Hepatocyte (in vitro differentiated cells): ENCODE data around the gene LDHAL6B. TPM values are rescaled to one million over a fixed set of nuclear protein-coding genes. Genes with fewer than 3 reads are reported as not detected.

Experiments used
- DNase-seq: peaks from one replicate; pipeline ENCODE4 v3.0.0-alpha.2; 2016; ENCODE audit warnings: low spot score
- H2AFZ ChIP-seq: fragments of 200-600 bp; sonication (generic); 2 replicates; pipeline ENCODE4 v1.6.0; 2016; ENCODE audit warnings: antibody characterized with exemption, mild to moderate bottlenecking
- H3K27ac ChIP-seq: fragments of 200-600 bp; sonication (generic); 2 replicates; pipeline ENCODE4 v1.5.1; 2016; ENCODE audit warnings: mild to moderate bottlenecking
- H3K27me3 ChIP-seq: fragments of 200-600 bp; sonication (generic); 2 replicates; pipeline ENCODE4 v1.6.1; 2016
- H3K36me3 ChIP-seq: fragments of 200-600 bp; sonication (generic); replicated peaks from 2 replicates; pipeline ENCODE4 v1.5.1; 2016; ENCODE audit warnings: low read depth; ENCODE audit not compliant: insufficient read depth
- H3K4me1 ChIP-seq: fragments of 200-600 bp; sonication (generic); 2 replicates; pipeline ENCODE4 v1.5.1; 2016; ENCODE audit warnings: mild to moderate bottlenecking, moderate library complexity; ENCODE audit not compliant: insufficient read depth
- H3K4me2 ChIP-seq: fragments of 200-600 bp; sonication (generic); 2 replicates; pipeline ENCODE4 v1.6.0; 2016
- H3K4me3 ChIP-seq: fragments of 200-600 bp; sonication (generic); 2 replicates; pipeline ENCODE4 v1.5.1; 2016; ENCODE audit warnings: mild to moderate bottlenecking
- H3K79me2 ChIP-seq: fragments of 200-600 bp; sonication (generic); 2 replicates; pipeline ENCODE4 v1.6.0; 2017; ENCODE audit warnings: mild to moderate bottlenecking
- H3K9me2 ChIP-seq: fragments of 200-600 bp; sonication (generic); replicated peaks from 2 replicates; pipeline ENCODE4 v1.6.0; 2017; ENCODE audit warnings: mild to moderate bottlenecking; ENCODE audit not compliant: insufficient read depth
- H3K9me3 ChIP-seq: fragments of 200-600 bp; sonication (generic); 2 replicates; pipeline ENCODE4 v1.5.1; 2016; ENCODE audit warnings: low read depth, mild to moderate bottlenecking
- H4K20me1 ChIP-seq: fragments of 200-600 bp; sonication (generic); 2 replicates; pipeline ENCODE4 v1.6.0; 2016; ENCODE audit warnings: mild to moderate bottlenecking; ENCODE audit not compliant: insufficient read depth, poor library complexity, severe bottlenecking
- EZH2 ChIP-seq: fragments of 200-600 bp; sonication (generic); IDR thresholded peaks from 2 replicates; pipeline ENCODE4 v1.6.1; 2016; ENCODE audit warnings: antibody characterized with exemption, mild to moderate bottlenecking, borderline replicate concordance
- EZH2phosphoT487 ChIP-seq: fragments of 200-600 bp; sonication (generic); IDR thresholded peaks from one replicate; pipeline ENCODE4 v1.6.1; 2018; ENCODE audit warnings: antibody characterized with exemption, mild to moderate bottlenecking, low read depth, moderate library complexity; ENCODE audit not compliant: unreplicated experiment, severe bottlenecking
- WGBS: methylation state at CpG from one replicate; pipeline ENCODE4 v1.1.6; 2016; ENCODE audit warnings: low lambda C conversion rate; ENCODE audit errors: missing lambda C conversion rate; 5-methylcytosine and 5-hydroxymethylcytosine counted together
- polyA plus RNA-seq: library from polyadenylated mRNA; unstranded; fragments of >200 nt; fragmentation: Nextera tagmentation; extraction: Ambion mirVana; gene quantifications from 2 replicates; pipeline ENCODE4 v1.2.1, GENCODE V29; 2016
- total RNA-seq: library from RNA; depleted of rRNA; stranded (reverse); fragments of >200 nt; gene quantifications from 2 replicates; pipeline ENCODE4 v1.2.3, GENCODE V29; 2014
- TF ChIP-seq, protein P1 (sequence below): fragments of 200-600 bp; sonication (generic); IDR thresholded peaks from 2 replicates; pipeline ENCODE4 v1.5.1; 2016; ENCODE audit warnings: antibody characterized with exemption, mild to moderate bottlenecking; ENCODE audit not compliant: poor library complexity

The LDHAL6B gene
- total and polyA plus RNA-seq, 2 experiments from 2014 or later: 0.17 TPM; not detected in 1

GRCh38 chr15:59245559-59245958, 38.9 kb downstream of the LDHAL6B start:
- Histone ChIP-seq H3K36me3 (no peaks in the 10 kb centered on the region), H3K9me2 (no peaks in the 10 kb centered on the region), H3K27ac (no peak overlapping the region), H3K4me3 (no peak overlapping the region), H3K79me2 (no peaks in the 10 kb centered on the region), H3K4me2 (no peak overlapping the region), H3K9me3 (no peaks in the 10 kb centered on the region), H4K20me1 (no peaks in the 10 kb centered on the region), H2AFZ (no peak overlapping the region), H3K27me3 (no peaks in the 10 kb centered on the region), H3K4me1 (no peaks in the 10 kb centered on the region)
- 70% methylated on average over 2 of the region's 2 CpGs for WGBS
- DNase-seq: no peak
- TF ChIP-seq, protein P1, sequence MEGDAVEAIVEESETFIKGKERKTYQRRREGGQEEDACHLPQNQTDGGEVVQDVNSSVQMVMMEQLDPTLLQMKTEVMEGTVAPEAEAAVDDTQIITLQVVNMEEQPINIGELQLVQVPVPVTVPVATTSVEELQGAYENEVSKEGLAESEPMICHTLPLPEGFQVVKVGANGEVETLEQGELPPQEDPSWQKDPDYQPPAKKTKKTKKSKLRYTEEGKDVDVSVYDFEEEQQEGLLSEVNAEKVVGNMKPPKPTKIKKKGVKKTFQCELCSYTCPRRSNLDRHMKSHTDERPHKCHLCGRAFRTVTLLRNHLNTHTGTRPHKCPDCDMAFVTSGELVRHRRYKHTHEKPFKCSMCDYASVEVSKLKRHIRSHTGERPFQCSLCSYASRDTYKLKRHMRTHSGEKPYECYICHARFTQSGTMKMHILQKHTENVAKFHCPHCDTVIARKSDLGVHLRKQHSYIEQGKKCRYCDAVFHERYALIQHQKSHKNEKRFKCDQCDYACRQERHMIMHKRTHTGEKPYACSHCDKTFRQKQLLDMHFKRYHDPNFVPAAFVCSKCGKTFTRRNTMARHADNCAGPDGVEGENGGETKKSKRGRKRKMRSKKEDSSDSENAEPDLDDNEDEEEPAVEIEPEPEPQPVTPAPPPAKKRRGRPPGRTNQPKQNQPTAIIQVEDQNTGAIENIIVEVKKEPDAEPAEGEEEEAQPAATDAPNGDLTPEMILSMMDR: no peak
- no peak for TF ChIP-seq EZH2phosphoT487
- TF ChIP-seq EZH2: no peak

GRCh38 chr15:59247364-59247763, 40.7 kb downstream of the LDHAL6B start:
- DNase-seq: peak; percentile 76
- Histone ChIP-seq H3K4me3 (no peak overlapping the region), H3K36me3 (no peaks in the 10 kb centered on the region), H2AFZ (no peak overlapping the region), H4K20me1 (no peaks in the 10 kb centered on the region), H3K4me1 (no peaks in the 10 kb centered on the region), H3K79me2 (no peaks in the 10 kb centered on the region), H3K9me3 (no peaks in the 10 kb centered on the region), H3K27me3 (no peaks in the 10 kb centered on the region), H3K9me2 (no peaks in the 10 kb centered on the region), H3K4me2 (no peak overlapping the region), H3K27ac (no peak overlapping the region)
- TF ChIP-seq, protein P1: peak; percentile 56
- no peak for TF ChIP-seq EZH2phosphoT487
- WGBS: 9% methylated on average over 2 of the region's 2 CpGs

GRCh38 chr15:59249816-59250215, 43.2 kb downstream of the LDHAL6B start:
- Histone ChIP-seq H3K27me3 (no peaks in the 10 kb centered on the region), H3K27ac (no peak overlapping the region)
- WGBS: 89% methylated on average over 5 of the region's 5 CpGs

DNA sequence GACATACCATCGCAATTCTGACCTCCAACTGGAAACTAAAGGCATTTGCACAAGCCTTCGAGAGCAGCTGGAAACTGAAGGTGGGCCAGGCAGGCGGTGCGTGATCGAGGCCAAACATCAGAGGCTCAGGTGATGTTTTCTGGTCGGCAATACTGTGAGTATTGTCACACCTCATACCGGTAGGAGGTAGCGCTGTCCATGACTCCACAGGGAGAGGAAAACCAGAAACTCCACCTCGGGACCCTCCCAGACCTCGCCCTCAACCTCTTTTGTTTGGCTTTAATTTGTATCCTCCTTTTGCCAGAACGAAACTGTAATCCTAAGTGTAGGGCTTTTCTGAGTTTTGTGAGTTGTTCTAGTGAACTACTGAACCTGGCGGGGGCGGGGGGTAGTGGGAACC, 43.6 kb downstream of the LDHAL6B start:
- 95% methylated on average over 13 of the region's 13 CpGs for WGBS
- no peaks in the 10 kb centered on the region for H3K4me1 ChIP-seq
- no peak for DNase-seq
- H3K4me3 ChIP-seq: no peak overlapping the region
- H3K36me3 ChIP-seq: no peaks in the 10 kb centered on the region
- TF ChIP-seq EZH2 (no peak), EZH2phosphoT487 (no peak)
- TF ChIP-seq, protein P1: no peak
- H3K9me3 ChIP-seq: no peaks in the 10 kb centered on the region
- no peaks in the 10 kb centered on the region for H3K9me2 ChIP-seq
- H3K27me3 ChIP-seq: no peaks in the 10 kb centered on the region
- H3K79me2 ChIP-seq: no peaks in the 10 kb centered on the region
- H3K4me2 ChIP-seq: no peak overlapping the region
- no peaks in the 10 kb centered on the region for H4K20me1 ChIP-seq
- no peak overlapping the region for H3K27ac ChIP-seq
- no peak overlapping the region for H2AFZ ChIP-seq

More at GRCh38 chr15:59249816-59250215, 43.2 kb downstream of the LDHAL6B start:
- TF ChIP-seq EZH2phosphoT487: no peak
- no peak overlapping the region for H2AFZ ChIP-seq
- no peaks in the 10 kb centered on the region for H3K4me1 ChIP-seq
- H3K4me3 ChIP-seq: no peak overlapping the region
- no peak overlapping the region for H3K4me2 ChIP-seq
- no peak for DNase-seq
- no peaks in the 10 kb centered on the region for H4K20me1 ChIP-seq
- H3K9me2 ChIP-seq: no peaks in the 10 kb centered on the region
- no peaks in the 10 kb centered on the region for H3K36me3 ChIP-seq
- no peaks in the 10 kb centered on the region for H3K9me3 ChIP-seq
- H3K79me2 ChIP-seq: no peaks in the 10 kb centered on the region
